ENCODE results near the gene MRPL28.

MRPL28 gene

DNA sequence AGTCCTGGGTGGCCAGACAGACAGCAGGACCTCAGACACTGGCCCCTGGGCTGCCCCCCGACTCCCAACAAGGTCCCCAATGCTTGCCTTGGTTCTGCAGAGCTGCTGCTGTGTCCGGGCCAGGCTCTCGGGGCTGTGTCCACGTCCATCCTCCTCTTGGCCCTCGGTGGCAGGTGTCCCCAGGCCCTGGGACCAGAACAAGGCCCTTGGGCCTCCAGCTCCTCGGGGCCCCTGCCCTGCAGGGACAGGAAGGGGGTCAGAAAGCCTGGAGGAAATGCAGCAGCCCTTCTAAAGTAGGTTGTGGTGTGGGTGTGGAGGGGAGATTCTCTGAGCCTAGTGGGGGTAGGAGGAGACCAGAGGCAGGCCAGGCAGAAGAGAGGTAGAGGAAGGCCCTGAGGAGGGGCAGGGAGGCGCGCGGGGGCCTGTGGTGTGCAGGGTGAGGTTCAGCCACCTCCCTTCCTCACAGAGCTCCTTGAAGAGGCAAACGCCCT, 15.3 kb downstream of the MRPL28 start:
- TF ChIP-seq, protein P1, sequence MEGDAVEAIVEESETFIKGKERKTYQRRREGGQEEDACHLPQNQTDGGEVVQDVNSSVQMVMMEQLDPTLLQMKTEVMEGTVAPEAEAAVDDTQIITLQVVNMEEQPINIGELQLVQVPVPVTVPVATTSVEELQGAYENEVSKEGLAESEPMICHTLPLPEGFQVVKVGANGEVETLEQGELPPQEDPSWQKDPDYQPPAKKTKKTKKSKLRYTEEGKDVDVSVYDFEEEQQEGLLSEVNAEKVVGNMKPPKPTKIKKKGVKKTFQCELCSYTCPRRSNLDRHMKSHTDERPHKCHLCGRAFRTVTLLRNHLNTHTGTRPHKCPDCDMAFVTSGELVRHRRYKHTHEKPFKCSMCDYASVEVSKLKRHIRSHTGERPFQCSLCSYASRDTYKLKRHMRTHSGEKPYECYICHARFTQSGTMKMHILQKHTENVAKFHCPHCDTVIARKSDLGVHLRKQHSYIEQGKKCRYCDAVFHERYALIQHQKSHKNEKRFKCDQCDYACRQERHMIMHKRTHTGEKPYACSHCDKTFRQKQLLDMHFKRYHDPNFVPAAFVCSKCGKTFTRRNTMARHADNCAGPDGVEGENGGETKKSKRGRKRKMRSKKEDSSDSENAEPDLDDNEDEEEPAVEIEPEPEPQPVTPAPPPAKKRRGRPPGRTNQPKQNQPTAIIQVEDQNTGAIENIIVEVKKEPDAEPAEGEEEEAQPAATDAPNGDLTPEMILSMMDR (IDR thresholded peaks at IDR 0.05; ENCODE audit: control insufficient read depth, extremely low read depth, insufficient read depth), result no peak

DNA sequence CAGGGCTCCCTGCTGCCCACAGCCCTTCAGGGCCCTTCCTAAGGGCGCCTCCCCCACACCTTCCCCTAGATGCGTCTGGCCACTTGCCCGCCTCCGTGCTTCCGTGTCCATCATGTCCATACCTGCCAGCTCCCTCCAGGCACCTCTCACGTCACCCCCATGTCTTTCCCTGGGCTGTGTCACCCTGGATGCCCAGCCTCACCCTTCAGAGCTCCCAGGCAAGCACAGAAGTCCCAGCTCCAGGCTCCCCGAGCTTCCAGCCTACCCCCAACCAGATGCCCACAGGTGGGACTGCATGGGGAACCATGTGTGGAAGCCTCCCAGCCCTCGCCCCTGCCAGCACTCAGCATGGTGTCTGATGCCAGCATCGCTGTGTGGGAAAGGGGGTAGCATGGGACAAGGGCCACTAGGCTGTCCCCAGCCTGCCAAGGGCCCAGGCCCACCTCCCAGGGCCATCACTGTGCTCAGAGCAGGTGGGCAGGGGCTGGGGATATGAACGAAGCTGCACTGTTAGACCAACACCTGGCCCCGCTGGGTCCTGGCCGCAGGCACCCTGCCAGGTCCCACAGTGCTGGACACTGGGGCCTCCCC, 16.0 kb downstream of the MRPL28 start:
- no peak for DNase-seq (ENCODE audit: low read depth)
- no peak overlapping the region for H3K4me3 ChIP-seq (ENCODE audit: low read depth, low read length)
- TF ChIP-seq, protein P1 (IDR thresholded peaks at IDR 0.05; ENCODE audit: control insufficient read depth, extremely low read depth, insufficient read depth), result no peak

More for the DNA sequence above, 15.3 kb downstream of the MRPL28 start:
- no peak for DNase-seq (ENCODE audit: low read depth)
- no peak overlapping the region for H3K4me3 ChIP-seq (ENCODE audit: low read depth, low read length)

DNA sequence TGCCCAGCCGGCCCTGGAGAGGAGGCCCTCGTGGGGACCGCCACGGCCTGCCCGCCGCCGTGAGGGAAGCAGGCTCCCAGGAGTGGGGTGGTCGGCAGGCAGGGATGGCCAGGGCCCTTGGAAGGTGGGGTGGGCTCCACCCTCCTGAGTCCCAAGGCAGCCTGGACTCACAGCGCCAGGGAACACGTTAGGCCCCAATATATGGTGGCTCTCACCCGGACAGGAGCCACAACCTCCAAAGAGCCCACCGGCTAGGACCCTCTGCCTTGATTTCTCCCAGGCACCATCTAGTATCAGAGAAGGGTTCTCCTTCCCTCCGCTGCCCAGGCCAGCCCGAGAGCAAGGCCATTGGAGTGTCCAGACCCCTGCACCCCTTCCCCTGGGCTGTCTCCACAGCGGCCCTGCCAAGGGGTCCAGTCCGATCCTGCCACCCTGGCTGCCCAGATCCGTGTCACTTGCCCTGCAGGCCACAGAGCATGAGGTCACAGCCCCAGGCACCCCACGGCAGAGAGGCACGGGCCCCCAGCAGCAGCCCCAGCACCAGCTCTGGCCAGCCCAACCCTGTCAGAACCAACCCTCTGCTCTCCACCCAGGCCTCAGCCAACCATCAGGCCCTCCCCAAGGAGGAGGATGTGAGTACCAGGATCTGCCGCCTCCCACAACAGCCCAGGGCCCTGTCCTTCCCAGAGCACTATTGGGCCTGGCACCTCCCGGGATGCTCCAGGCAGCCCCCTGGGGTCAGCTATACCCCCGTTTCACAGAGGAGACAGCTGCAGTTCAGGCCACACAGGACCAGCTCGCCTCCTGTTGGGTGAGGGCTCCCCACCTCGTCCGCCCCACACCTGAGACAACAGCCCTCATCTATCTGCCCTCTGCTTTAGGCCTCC, 16.7 kb downstream of the MRPL28 start:
- no peak for DNase-seq (ENCODE audit: low read depth)
- TF ChIP-seq, protein P1 (IDR thresholded peaks at IDR 0.05; ENCODE audit: control insufficient read depth, extremely low read depth, insufficient read depth), result no peak
- peak overlapping the region; percentile 48 for H3K4me3 ChIP-seq (ENCODE audit: low read depth, low read length)

DNA sequence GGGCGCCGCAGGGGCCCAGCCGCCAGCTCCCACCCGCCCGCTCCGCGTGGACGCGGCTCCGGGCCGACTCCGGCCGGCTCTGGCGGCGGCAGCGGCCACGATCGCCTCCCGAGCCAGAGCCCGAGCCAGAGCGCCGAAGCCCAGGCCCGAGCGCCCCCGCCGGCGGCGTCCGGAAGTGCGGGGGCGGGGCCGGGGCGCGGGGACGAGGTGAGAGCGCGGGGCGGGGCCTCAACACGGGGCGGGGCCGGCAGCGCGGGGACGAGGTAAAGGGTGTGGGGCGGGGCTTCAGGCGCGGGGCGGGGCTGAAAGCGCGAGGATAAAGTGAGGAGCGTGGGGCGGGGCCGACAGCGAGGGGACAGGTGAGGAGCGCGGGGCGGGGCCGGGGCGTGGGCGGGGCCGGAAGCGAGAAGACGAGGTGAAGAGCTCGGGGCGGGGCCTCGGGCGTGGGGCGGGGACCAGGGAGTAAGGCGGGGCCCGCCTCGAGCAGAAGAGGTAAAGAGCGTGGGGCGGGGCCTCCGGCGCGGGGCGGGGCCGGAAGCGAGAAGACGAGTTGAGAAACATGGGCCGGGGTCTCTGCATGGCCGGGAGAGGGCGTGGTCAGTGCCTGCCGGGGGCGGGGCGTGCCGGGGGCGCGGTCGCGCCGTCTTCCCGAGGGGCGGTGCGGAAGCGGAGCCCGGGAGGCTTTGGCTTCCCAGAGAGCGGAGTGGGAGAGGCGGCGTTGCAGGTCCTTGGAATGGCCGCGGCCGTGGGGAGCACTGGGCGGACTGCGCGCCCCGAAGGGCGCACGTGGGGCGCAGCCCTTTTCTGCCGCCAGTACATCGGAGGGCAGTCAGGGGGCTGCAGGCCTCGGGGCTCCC, 17.6 kb downstream of the MRPL28 start, which contains the start of gene AXIN1:
AXIN1 (minus strand) TSS at position 177 of the 857 bp plus-strand sequence. CDS start 5,698 bp downstream, outside the sequence.
- peak within 1 kb of the TSS; percentile 73 for H3K4me3 ChIP-seq (ENCODE audit: low read depth, low read length)
- TF ChIP-seq, protein P1 (IDR thresholded peaks at IDR 0.05; ENCODE audit: control insufficient read depth, extremely low read depth, insufficient read depth), result peak; percentile 70
- peak; percentile 75 for DNase-seq (ENCODE audit: low read depth)

DNA sequence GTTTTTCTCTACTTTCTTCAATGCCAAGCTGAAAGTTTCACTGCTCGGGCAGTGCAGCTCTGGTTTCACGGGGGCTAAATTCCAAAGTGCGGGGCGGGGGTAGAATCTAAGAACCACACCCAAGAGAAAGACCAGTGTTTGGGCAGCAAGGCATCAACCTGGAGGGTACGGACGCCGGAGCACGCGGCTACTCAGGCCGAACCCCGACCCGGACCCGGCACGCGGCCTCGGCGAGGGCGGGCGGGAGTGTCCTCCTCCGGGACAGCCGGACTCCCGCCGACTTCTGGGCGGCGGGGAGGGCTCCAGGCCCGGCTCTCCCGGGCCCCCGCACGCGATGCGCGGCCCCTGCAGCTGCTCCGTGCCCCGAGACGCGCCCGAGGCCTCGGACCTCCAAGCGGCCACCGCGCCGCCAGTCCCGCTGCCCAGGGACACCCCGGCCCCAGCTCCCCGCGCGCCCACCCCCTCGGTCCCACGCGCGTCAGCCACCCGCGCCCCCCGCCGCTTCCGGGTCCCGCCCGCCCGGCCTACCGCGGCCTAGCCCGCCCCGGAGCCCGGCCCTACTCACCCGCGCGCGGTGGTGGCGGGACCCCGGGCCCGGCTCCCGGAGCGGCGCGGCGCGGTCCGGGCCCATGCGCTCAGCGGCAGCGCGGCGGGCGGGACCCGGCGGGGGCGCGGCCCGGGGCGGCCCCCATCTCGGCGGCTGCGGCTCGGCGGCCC, 18.4 kb downstream of the MRPL28 start:
- no peak for DNase-seq (ENCODE audit: low read depth)
- TF ChIP-seq, protein P1 (IDR thresholded peaks at IDR 0.05; ENCODE audit: control insufficient read depth, extremely low read depth, insufficient read depth), result no peak
- H3K4me3 ChIP-seq (ENCODE audit: low read depth, low read length), result peak overlapping the region; percentile 73

DNA sequence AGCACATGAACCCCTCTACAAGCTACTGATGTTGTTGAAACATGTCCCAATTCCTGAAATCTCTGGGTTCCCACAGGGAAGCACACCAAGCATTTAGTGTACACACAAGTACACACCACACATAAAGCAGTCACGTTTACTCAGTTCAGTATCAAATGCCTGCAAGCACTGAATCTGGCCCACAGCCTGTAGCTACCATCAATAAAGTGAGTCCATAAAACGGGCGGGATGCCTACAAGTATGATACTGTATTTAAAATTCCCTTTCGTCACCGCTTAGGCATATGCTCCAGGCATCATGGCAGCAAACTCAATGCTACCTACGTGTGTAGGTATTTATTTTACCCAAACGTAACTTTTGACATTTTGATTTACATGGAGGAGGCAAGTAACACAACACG, 20.1 kb downstream of the MRPL28 start:
- H3K4me3 ChIP-seq (ENCODE audit: low read depth, low read length), result no peak overlapping the region

More for the DNA sequence above, 20.1 kb downstream of the MRPL28 start:
- DNase-seq (ENCODE audit: low read depth), result no peak
- TF ChIP-seq, protein P1 (IDR thresholded peaks at IDR 0.05; ENCODE audit: control insufficient read depth, extremely low read depth, insufficient read depth), result no peak

Data from LNCaP clone FGC (cell line).